AG10803 (cell line): ENCODE results near the gene SLC29A2.

ENCODE experiments used
- DNase-seq: peaks from one replicate; pipeline ENCODE4 v3.0.0; 2010; ENCODE audit warnings: low read depth
- H3K4me3 ChIP-seq: 2 replicates; pipeline ENCODE4 v1.5.1; 2011; ENCODE audit warnings: mild to moderate bottlenecking, low read length, control low read depth
- CTCF ChIP-seq: conservative IDR thresholded peaks from 2 replicates; pipeline ENCODE4 v1.5.1; 2011; ENCODE audit warnings: mild to moderate bottlenecking, low read length, control low read depth, inconsistent platforms

The SLC29A2 gene, protein sequence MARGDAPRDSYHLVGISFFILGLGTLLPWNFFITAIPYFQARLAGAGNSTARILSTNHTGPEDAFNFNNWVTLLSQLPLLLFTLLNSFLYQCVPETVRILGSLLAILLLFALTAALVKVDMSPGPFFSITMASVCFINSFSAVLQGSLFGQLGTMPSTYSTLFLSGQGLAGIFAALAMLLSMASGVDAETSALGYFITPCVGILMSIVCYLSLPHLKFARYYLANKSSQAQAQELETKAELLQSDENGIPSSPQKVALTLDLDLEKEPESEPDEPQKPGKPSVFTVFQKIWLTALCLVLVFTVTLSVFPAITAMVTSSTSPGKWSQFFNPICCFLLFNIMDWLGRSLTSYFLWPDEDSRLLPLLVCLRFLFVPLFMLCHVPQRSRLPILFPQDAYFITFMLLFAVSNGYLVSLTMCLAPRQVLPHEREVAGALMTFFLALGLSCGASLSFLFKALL

GRCh38 chr11:66371627-66372415, at the start of gene SLC29A2:
SLC29A2 (minus strand) TSS chr11:66371760; CDS start chr11:66371591, 169 bp downstream.
- no peak for TF ChIP-seq CTCF
- no peak for DNase-seq

GRCh38 chr11:66420671-66421476, 49.3 kb upstream of the SLC29A2 start, which contains the start of gene NPAS4:
NPAS4 (plus strand) TSS chr11:66421035; CDS start chr11:66421180, 145 bp downstream.
- H3K4me3 ChIP-seq: no peak within 1 kb of the TSS
- DNase-seq: no peak
- no peak for TF ChIP-seq CTCF

More at GRCh38 chr11:66371627-66372415, at the start of gene SLC29A2:
- H3K4me3 ChIP-seq: peak within 1 kb of the TSS; percentile 51

DNA sequence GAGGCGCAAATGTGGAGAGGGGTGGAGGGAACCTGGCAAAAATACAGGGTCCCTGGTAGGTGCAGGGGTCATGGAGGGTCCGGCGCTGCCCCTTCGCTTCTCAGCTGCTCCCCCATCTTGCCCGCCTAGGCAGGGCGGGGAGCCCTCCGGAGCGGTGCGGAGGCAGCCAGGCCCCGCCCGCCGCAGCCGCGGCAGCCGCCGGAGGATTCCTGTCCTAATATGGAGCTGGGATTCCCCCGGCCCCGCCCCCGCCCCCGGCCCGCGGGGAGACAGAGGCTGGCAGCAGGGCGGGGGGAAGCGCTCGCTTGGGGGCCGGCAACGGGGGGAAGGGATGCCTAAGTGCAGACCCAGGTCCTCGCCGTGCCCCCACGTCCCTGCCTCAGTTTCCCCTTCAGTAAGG, 48.3 kb upstream of the SLC29A2 start:
- TF ChIP-seq CTCF: no peak
- no peak for DNase-seq

DNA sequence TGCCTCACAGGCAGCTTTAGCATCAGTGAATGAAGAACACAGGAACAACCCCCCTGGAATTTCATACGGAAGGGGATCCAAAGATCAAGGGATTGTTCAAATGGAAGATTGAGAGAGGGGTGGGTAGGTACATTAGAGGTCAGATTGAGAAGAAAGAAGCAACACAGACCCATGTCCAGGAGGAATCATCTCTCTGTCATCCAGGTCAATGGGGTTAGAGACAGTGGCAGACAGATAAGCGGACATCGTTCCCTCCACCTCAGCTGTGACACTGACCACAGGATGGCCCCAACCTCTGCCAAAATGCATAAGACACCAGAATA, 47.4 kb upstream of the SLC29A2 start:
- no peak for DNase-seq
- no peak overlapping the region for H3K4me3 ChIP-seq
- no peak for TF ChIP-seq CTCF

More for the DNA sequence above, 48.3 kb upstream of the SLC29A2 start:
- no peak overlapping the region for H3K4me3 ChIP-seq

DNA sequence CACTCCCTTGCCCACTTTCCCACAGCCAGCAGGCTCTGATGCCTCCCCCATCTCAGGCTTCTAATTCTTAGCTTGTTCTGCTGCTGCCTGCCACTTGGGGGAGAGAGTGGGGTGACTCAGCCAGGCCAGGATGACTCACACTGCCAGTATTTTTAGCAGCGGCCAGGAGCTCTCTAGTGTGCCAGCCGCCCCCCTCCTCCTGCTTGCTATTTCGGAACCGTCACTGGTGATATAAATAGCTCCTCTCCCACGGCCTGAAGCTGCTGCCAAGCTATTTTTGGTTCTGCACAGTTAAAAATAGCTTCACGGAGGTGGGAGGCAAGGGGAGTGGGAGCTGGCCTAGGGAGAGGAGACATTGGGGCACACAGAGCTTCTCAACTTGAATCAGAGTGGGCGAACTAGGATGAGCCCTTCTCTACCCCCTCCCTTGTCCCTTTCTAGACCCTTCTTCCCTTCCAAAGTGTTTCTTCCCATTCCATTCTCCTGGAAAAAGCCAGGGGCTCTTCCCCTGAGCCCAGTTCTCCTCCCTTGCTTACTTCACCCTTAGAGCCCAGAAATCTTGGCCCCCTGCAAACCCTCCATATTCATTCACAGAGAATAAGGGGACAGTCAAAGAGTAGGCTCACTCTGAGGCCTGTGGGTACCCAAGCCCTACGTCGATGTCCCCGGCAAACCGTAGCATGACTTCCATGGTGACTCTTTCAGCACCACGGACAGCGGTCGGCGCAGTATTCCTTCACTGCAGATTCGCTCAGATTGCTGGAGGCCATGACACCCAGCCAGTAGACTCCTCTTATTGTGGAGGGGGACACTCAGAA, 46.8 kb upstream of the SLC29A2 start:
- peak; percentile 69 for TF ChIP-seq CTCF
- H3K4me3 ChIP-seq: no peak overlapping the region
- DNase-seq: peak; percentile 96

DNA sequence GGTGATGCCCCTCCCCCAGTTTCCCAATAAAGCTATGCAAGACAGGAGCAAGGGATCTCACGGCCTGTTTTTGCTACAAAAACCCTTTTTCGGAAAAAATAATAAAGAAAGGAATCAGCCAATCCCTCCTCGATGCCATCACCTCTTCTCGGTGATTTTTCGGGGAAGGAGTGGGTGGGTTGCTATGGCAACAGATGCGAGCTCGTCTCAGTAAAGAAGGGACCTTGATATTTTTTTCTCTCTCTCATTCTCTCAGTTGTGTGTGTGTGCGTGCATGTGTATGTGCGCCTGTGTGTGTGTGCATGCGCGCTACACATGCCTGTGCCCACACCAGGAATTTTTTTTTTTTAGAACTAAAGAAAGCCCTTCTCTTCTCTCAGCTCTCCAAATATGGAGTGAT, 45.4 kb upstream of the SLC29A2 start:
- no peak overlapping the region for H3K4me3 ChIP-seq
- no peak for TF ChIP-seq CTCF
- no peak for DNase-seq
